Stimulated activated CD4-positive, alpha-beta T cell treated with anti-CD3 and anti-CD28 coated beads, Interleukin-12 subunit alpha, Interleukin-12 subunit beta, amount 100 ng/mL, for 24 hours (primary cell): Measurements from ENCODE around the gene NPAS3.

Experiments
- DNase-seq, 2 experiments: peaks; one replicate each; pipeline ENCODE4 v3.0.0-alpha.2; 2020; ENCODE audit warnings: low read depth in 2 of 2

NPAS3 gene

GRCh38 chr14:33788161-33788560 lies 849.5 kb downstream of the NPAS3 start:
- no peak for DNase-seq

- DNase-seq: no peak
These were observed 852.3 kb downstream of the NPAS3 start for GRCh38 chr14:33790996-33791395.

GRCh38 chr14:33792009-33792719 lies 853.5 kb downstream of the NPAS3 start:
- no peak for DNase-seq

- peak; percentile 40 to 71 for DNase-seq
These were observed 854.2 kb downstream of the NPAS3 start for GRCh38 chr14:33792720-33793368.

- no peak for DNase-seq
These were observed 854.9 kb downstream of the NPAS3 start for GRCh38 chr14:33793398-33794110.

- DNase-seq: no peak
These were observed 856.2 kb downstream of the NPAS3 start for GRCh38 chr14:33794791-33795305.

GRCh38 chr14:33796356-33796755 lies 857.7 kb downstream of the NPAS3 start:
- no peak for DNase-seq

GRCh38 chr14:33799705-33800570 lies 861.3 kb downstream of the NPAS3 start:
- no peak for DNase-seq

GRCh38 chr14:33800735-33801163 lies 862.1 kb downstream of the NPAS3 start:
- no peak for DNase-seq

- DNase-seq: no peak
These were observed 864.1 kb downstream of the NPAS3 start for GRCh38 chr14:33802737-33803136.

GRCh38 chr14:33805593-33805992 lies 866.9 kb downstream of the NPAS3 start:
- DNase-seq: no peak

- no peak for DNase-seq
These were observed 868.2 kb downstream of the NPAS3 start for GRCh38 chr14:33806905-33807304.

GRCh38 chr14:33808187-33808586 lies 869.5 kb downstream of the NPAS3 start:
- DNase-seq: no peak

GRCh38 chr14:33809396-33809981 lies 870.8 kb downstream of the NPAS3 start:
- DNase-seq: no peak

- DNase-seq: no peak
These were observed 871.6 kb downstream of the NPAS3 start for GRCh38 chr14:33810308-33810707.

- no peak for DNase-seq
These were observed 873.0 kb downstream of the NPAS3 start for GRCh38 chr14:33811721-33812120.

GRCh38 chr14:33812181-33812580 lies 873.5 kb downstream of the NPAS3 start:
- DNase-seq: no peak

GRCh38 chr14:33812601-33813000 lies 873.9 kb downstream of the NPAS3 start:
- DNase-seq: no peak

GRCh38 chr14:33814010-33814409 lies 875.3 kb downstream of the NPAS3 start:
- no peak for DNase-seq

- no peak for DNase-seq
These were observed 895.2 kb downstream of the NPAS3 start for GRCh38 chr14:33833706-33834465.
